HL-60 (cell line): Measurements from ENCODE around the gene ARHGEF16.

Experiments
- DNase-seq, 2 experiments: peaks; one replicate each; pipeline ENCODE4 v3.0.0-alpha.2; 2010 to 2020; ENCODE audit warnings: low read depth in 1 of 2, low spot score in 1 of 2
- H3K27ac ChIP-seq: fragments of 250-450 bp; sonication (Bioruptor Pico); replicated peaks from 2 replicates; pipeline ENCODE4 v1.5.1; 2020; ENCODE audit warnings: mild to moderate bottlenecking, moderate library complexity
- H3K27me3 ChIP-seq: fragments of 250-450 bp; sonication (Bioruptor Pico); 2 replicates; pipeline ENCODE4 v1.5.1; 2021; ENCODE audit warnings: mild to moderate bottlenecking, moderate library complexity; ENCODE audit not compliant: insufficient read depth, poor library complexity, severe bottlenecking
- H3K4me3 ChIP-seq: replicated peaks from 2 replicates; pipeline ENCODE4 v1.5.1; 2011; ENCODE audit warnings: mild to moderate bottlenecking, control low read depth, low read length; ENCODE audit not compliant: insufficient read depth
- GABPA ChIP-seq: IDR thresholded peaks from 2 replicates; pipeline ENCODE4 v1.6.1; 2012; ENCODE audit warnings: low read depth
- POLR2AphosphoS5 ChIP-seq: IDR thresholded peaks from 2 replicates; pipeline ENCODE4 v1.6.1; 2012; ENCODE audit warnings: low read depth
- SPI1 ChIP-seq: IDR thresholded peaks from 2 replicates; pipeline ENCODE4 v1.6.1; 2012; ENCODE audit warnings: low read depth, mild to moderate bottlenecking, borderline replicate concordance
- TF ChIP-seq, protein P1 (sequence below): IDR thresholded peaks from 2 replicates; pipeline ENCODE4 v1.6.1; 2012; ENCODE audit warnings: low read depth; ENCODE audit not compliant: insufficient replicate concordance
- TF ChIP-seq, protein P2 (sequence below): IDR thresholded peaks from one replicate; pipeline ENCODE4 v1.5.1; 2011; ENCODE audit warnings: low read length, control low read depth, inconsistent platforms; ENCODE audit not compliant: insufficient read depth

ARHGEF16 gene

DNA sequence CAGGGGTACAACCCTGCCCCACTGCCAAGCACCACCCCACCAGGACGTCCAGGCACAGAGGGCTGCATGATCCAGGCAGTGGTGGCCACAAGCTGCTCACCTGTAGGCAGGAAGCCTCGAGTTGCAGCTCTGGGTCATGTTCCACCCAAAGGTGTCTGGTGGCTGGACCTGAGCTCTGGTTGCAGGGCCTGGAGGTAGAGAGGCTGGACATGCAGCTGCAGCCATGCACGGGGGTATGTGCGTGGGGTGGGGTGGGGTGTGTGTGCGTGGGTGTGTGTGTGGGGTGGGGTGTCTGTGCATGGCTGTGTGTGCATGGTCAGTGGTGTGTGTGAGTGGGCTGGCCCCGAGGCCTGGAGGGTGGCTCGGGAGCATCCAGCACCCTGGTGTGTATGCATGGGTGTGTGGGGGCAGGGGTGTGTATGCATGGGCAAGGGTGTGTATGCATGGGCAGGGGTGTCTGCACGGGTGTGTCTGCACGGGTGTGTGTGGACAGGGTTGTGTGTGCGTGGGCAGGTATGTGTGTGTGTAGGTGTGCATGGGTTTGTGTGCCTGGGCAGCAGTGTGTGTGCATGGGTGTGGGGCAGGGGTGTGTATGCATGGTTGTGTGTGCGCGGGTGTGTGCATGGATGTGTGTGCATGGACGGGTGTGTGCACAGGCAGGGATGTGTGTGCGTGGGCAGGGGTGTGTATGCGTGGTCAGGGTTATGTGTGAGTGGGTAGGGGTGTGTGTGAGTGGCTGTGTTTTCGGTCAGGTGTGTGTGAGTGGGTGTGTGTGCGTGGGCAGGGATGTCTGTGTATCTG, 15.6 kb downstream of the ARHGEF16 start:
- no peak for DNase-seq
- H3K4me3 ChIP-seq, result no peak overlapping the region
- no peak overlapping the region for H3K27ac ChIP-seq
- TF ChIP-seq SPI1 (no peak), POLR2AphosphoS5 (no peak), GABPA (no peak)
- TF ChIP-seq, protein P1, sequence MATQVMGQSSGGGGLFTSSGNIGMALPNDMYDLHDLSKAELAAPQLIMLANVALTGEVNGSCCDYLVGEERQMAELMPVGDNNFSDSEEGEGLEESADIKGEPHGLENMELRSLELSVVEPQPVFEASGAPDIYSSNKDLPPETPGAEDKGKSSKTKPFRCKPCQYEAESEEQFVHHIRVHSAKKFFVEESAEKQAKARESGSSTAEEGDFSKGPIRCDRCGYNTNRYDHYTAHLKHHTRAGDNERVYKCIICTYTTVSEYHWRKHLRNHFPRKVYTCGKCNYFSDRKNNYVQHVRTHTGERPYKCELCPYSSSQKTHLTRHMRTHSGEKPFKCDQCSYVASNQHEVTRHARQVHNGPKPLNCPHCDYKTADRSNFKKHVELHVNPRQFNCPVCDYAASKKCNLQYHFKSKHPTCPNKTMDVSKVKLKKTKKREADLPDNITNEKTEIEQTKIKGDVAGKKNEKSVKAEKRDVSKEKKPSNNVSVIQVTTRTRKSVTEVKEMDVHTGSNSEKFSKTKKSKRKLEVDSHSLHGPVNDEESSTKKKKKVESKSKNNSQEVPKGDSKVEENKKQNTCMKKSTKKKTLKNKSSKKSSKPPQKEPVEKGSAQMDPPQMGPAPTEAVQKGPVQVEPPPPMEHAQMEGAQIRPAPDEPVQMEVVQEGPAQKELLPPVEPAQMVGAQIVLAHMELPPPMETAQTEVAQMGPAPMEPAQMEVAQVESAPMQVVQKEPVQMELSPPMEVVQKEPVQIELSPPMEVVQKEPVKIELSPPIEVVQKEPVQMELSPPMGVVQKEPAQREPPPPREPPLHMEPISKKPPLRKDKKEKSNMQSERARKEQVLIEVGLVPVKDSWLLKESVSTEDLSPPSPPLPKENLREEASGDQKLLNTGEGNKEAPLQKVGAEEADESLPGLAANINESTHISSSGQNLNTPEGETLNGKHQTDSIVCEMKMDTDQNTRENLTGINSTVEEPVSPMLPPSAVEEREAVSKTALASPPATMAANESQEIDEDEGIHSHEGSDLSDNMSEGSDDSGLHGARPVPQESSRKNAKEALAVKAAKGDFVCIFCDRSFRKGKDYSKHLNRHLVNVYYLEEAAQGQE, result no peak
- TF ChIP-seq, protein P2, sequence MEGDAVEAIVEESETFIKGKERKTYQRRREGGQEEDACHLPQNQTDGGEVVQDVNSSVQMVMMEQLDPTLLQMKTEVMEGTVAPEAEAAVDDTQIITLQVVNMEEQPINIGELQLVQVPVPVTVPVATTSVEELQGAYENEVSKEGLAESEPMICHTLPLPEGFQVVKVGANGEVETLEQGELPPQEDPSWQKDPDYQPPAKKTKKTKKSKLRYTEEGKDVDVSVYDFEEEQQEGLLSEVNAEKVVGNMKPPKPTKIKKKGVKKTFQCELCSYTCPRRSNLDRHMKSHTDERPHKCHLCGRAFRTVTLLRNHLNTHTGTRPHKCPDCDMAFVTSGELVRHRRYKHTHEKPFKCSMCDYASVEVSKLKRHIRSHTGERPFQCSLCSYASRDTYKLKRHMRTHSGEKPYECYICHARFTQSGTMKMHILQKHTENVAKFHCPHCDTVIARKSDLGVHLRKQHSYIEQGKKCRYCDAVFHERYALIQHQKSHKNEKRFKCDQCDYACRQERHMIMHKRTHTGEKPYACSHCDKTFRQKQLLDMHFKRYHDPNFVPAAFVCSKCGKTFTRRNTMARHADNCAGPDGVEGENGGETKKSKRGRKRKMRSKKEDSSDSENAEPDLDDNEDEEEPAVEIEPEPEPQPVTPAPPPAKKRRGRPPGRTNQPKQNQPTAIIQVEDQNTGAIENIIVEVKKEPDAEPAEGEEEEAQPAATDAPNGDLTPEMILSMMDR, result no peak
- H3K27me3 ChIP-seq, result no peaks in the 10 kb centered on the region

GRCh38 chr1:3470650-3471355, 16.3 kb downstream of the ARHGEF16 start:
- Histone ChIP-seq H3K27ac (no peak overlapping the region), H3K4me3 (no peak overlapping the region), H3K27me3 (no peaks in the 10 kb centered on the region)
- TF ChIP-seq POLR2AphosphoS5 (no peak), SPI1 (no peak), GABPA (no peak)
- TF ChIP-seq, protein P1, result no peak
- TF ChIP-seq, protein P2, result no peak
- DNase-seq, result no peak

- Histone ChIP-seq H3K27me3 (no peaks in the 10 kb centered on the region), H3K27ac (no peak overlapping the region), H3K4me3 (no peak overlapping the region)
- TF ChIP-seq SPI1 (no peak), POLR2AphosphoS5 (no peak), GABPA (no peak)
- TF ChIP-seq, protein P2, result no peak
- TF ChIP-seq, protein P1, result no peak
- no peak for DNase-seq
These were observed 17.1 kb downstream of the ARHGEF16 start for GRCh38 chr1:3471356-3472087.
